SIG-M5 (cell line): Measurements from ENCODE around the gene ZFYVE19.
"Not testable (repeated sequence)": the region's sequence is repeated elsewhere in the genome, so short reads cannot be mapped to it uniquely, and the experiment has no call there.

Source experiments
- DNase-seq: peaks from one replicate; lab custom pipeline; 2025; lab: John Stamatoyannopoulos, UW

ZFYVE19 gene

GRCh38 chr15:40847223-40847961 lies 40.5 kb downstream of the ZFYVE19 start:
- peak; percentile 72 for DNase-seq

- DNase-seq = no peak
Measured at GRCh38 chr15:40850576-40851112, 43.8 kb downstream of the ZFYVE19 start.

- no peak for DNase-seq
Measured at GRCh38 chr15:40852529-40852928, 45.6 kb downstream of the ZFYVE19 start.

GRCh38 chr15:40853241-40853890 lies 46.5 kb downstream of the ZFYVE19 start:
- no peak for DNase-seq

- DNase-seq = no peak
Measured at GRCh38 chr15:40854161-40854560, 47.3 kb downstream of the ZFYVE19 start.

GRCh38 chr15:40855706-40856234 lies 48.9 kb downstream of the ZFYVE19 start:
- DNase-seq = no peak

GRCh38 chr15:40856746-40857145 lies 49.9 kb downstream of the ZFYVE19 start:
- no peak for DNase-seq

GRCh38 chr15:40857601-40858341 lies 50.9 kb downstream of the ZFYVE19 start:
- no peak for DNase-seq

GRCh38 chr15:40858706-40859105 lies 51.8 kb downstream of the ZFYVE19 start:
- DNase-seq = no peak

GRCh38 chr15:40859206-40859851 lies 52.4 kb downstream of the ZFYVE19 start:
- no peak for DNase-seq

- DNase-seq = not testable (repeated sequence)
Measured at GRCh38 chr15:40861147-40861546, 54.3 kb downstream of the ZFYVE19 start.

GRCh38 chr15:40863660-40864270 lies 56.9 kb downstream of the ZFYVE19 start:
- DNase-seq = no peak
